BE2C (cell line): ENCODE measurements around the gene CCER1.

ENCODE experiments used
- DNase-seq: peaks from one replicate; pipeline ENCODE4 v3.0.0-alpha.2; 2020
- H3K27me3 ChIP-seq: fragments of 250-450 bp; sonication (Bioruptor Pico); 2 replicates; pipeline ENCODE4 v1.5.1; 2020; ENCODE audit warnings: mild to moderate bottlenecking
- H3K36me3 ChIP-seq: fragments of 250-450 bp; sonication (Bioruptor Pico); 2 replicates; pipeline ENCODE4 v1.5.1; 2020; ENCODE audit warnings: mild to moderate bottlenecking
- H3K4me1 ChIP-seq: fragments of 250-450 bp; sonication (Bioruptor Pico); 2 replicates; pipeline ENCODE4 v1.5.1; 2020
- H3K4me3 ChIP-seq: 2 replicates; pipeline ENCODE4 v1.5.1; 2011; ENCODE audit warnings: low read depth, low read length
- H3K9me3 ChIP-seq: fragments of 250-450 bp; sonication (Bioruptor Pico); 2 replicates; pipeline ENCODE4 v1.5.1; 2020
- TF ChIP-seq, protein P1 (sequence below): IDR thresholded peaks from 2 replicates; pipeline ENCODE4 v1.5.1; 2012; ENCODE audit warnings: mild to moderate bottlenecking, low read depth, low read length

CCER1 gene

DNA sequence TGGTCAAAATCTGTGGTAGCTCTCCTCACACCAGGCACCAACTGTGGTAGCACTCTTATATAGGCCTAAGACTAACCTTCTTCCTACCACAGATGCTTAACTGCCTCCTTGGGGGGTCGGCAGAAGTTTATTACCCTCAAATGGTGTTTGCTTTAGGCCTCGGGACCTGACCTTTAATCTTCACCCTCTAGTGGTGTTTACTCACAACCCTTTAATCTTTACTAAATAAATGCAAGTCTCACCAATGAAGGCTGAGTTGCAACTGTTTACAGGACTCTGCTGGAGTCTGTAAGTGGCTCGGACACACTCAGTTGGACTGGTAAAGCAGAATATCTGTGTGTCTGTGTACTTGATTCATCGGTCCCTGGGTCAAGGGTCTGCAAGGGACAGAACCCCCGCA is 29.4 kb downstream of the CCER1 start:
- H3K4me1 ChIP-seq, result no peaks in the 10 kb centered on the region
- H3K4me3 ChIP-seq, result no peak overlapping the region
- DNase-seq, result no peak
- no peaks in the 10 kb centered on the region for H3K36me3 ChIP-seq
- H3K9me3 ChIP-seq, result no peaks in the 10 kb centered on the region; the same call in 1 of the 2 replicates
- no peaks in the 10 kb centered on the region for H3K27me3 ChIP-seq
- TF ChIP-seq, protein P1, sequence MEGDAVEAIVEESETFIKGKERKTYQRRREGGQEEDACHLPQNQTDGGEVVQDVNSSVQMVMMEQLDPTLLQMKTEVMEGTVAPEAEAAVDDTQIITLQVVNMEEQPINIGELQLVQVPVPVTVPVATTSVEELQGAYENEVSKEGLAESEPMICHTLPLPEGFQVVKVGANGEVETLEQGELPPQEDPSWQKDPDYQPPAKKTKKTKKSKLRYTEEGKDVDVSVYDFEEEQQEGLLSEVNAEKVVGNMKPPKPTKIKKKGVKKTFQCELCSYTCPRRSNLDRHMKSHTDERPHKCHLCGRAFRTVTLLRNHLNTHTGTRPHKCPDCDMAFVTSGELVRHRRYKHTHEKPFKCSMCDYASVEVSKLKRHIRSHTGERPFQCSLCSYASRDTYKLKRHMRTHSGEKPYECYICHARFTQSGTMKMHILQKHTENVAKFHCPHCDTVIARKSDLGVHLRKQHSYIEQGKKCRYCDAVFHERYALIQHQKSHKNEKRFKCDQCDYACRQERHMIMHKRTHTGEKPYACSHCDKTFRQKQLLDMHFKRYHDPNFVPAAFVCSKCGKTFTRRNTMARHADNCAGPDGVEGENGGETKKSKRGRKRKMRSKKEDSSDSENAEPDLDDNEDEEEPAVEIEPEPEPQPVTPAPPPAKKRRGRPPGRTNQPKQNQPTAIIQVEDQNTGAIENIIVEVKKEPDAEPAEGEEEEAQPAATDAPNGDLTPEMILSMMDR, result no peak

DNA sequence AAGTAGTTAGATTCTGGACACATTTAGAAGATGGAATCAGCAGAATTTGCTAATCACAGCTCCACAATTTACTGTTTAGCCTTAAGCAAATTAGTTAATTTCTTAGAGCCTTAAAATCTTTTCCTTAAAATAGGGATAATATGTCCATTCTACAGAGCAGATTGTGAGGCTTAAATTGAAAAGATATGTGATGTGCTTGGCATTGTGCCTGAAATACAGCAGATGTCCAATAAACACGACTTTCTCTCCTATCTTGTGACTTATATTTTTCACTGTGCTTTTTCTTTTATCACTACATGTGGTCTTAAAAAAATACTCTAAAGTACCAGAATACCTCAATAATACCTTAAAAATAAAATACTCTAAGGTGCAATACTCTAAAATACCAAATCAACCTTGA is 30.6 kb downstream of the CCER1 start:
- H3K36me3 ChIP-seq, result no peaks in the 10 kb centered on the region
- no peak for DNase-seq
- H3K4me3 ChIP-seq, result no peak overlapping the region
- no peaks in the 10 kb centered on the region; the same call in 1 of the 2 replicates for H3K9me3 ChIP-seq
- H3K4me1 ChIP-seq, result no peaks in the 10 kb centered on the region
- TF ChIP-seq, protein P1, result no peak
- no peaks in the 10 kb centered on the region for H3K27me3 ChIP-seq

DNA sequence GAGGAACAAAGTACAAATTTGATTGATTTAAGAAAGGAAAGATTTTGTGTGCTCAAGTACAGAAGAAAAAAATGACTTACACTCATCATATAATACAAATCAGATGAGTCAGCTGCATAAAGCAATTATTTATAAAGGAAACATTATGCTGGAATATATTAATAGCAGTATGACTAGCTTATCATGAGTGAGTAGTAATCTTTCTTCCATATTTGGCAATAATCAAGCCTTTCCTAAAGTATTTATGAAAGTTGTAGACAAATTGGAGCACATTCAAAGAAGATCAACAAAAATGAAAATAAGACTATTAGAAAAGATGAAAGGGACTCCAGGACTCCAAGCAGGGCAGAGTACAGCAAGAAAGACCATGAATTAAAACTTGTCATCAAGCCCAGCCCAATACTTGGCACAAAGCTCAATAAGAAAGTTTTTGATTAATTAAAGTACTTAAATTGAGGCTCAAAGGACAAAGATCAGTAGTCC is 32.8 kb downstream of the CCER1 start:
- Histone ChIP-seq H3K4me3 (no peak overlapping the region), H3K4me1 (no peaks in the 10 kb centered on the region), H3K9me3 (no peaks in the 10 kb centered on the region), H3K36me3 (no peaks in the 10 kb centered on the region), H3K27me3 (no peaks in the 10 kb centered on the region)
- DNase-seq, result no peak
- TF ChIP-seq, protein P1, result no peak

DNA sequence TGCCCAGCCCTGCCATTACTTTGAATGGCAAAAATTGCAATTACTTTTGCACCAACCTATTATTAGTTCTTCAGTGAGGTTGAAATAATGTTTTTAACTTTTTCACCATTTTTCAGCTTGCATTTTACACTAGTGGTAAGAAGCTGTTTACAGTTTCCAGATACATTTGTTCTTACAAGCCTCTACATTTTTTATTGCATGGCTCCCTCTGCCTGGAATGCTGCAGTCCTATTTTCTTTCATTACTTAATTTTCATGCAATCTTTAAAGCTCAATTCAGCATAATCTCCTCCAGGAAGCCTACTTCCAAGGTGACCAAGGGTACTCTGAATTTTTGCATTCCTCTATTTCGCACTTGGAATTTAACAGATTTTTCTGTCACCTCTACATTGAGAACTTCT is 33.4 kb downstream of the CCER1 start:
- no peak overlapping the region for H3K4me3 ChIP-seq
- TF ChIP-seq, protein P1, result no peak
- H3K27me3 ChIP-seq, result no peaks in the 10 kb centered on the region
- H3K4me1 ChIP-seq, result no peaks in the 10 kb centered on the region
- no peaks in the 10 kb centered on the region for H3K36me3 ChIP-seq
- DNase-seq, result no peak
- H3K9me3 ChIP-seq, result no peaks in the 10 kb centered on the region

DNA sequence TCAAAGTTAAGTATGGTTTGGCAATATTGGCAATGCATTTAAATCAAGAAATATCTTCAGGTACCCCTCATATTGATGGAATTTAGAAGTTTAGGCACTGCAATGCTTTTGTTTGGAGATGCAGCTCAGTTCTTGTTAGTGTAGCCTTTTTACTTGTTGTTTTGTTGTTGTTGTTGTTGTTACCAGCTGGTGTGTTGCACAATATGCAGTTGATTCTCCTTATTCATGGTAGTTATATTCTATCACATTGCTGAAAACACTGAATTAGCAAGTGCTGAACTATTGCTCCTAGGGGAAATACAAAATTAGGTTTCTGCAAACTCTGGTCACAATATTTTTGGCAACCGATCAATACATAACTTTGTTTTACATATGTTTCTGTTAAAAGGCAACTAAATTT is 34.8 kb downstream of the CCER1 start:
- TF ChIP-seq, protein P1, result no peak
- Histone ChIP-seq H3K27me3 (no peaks in the 10 kb centered on the region), H3K36me3 (no peaks in the 10 kb centered on the region)

DNA sequence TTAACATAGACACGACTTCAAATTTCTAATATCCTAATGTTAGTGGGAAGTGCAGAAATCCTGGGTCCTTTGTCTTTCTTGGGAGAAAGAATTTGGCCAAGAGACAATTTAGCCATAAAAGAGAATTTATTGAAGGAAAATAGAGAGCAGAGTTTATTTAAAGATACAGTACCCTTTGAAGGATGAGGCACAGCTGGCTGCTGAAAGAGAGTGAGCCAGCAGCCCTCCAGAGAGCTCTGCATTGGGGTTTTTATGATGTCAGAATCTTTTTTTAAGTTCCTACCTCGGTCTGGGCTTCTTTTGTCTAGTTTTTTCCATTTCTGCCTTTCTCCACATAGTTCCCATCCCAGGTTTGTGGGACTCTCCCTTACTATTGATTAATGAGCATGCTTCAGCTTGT is 37.5 kb downstream of the CCER1 start:
- DNase-seq, result no peak
- no peaks in the 10 kb centered on the region for H3K36me3 ChIP-seq
- TF ChIP-seq, protein P1, result no peak

More for the DNA sequence above, 34.8 kb downstream of the CCER1 start:
- H3K9me3 ChIP-seq, result no peaks in the 10 kb centered on the region
- no peaks in the 10 kb centered on the region for H3K4me1 ChIP-seq
- H3K4me3 ChIP-seq, result no peak overlapping the region
- no peak for DNase-seq

More for the DNA sequence above, 37.5 kb downstream of the CCER1 start:
- H3K4me1 ChIP-seq, result no peaks in the 10 kb centered on the region
- no peaks in the 10 kb centered on the region for H3K27me3 ChIP-seq
- no peaks in the 10 kb centered on the region for H3K9me3 ChIP-seq
- no peak overlapping the region for H3K4me3 ChIP-seq
